Prostate gland (tissue), 2 donors: ENCODE measurements around the gene TRAF3. TPM values are rescaled to one million over a fixed set of nuclear protein-coding genes. Genes with fewer than 3 reads are reported as not detected.

Experiments used
- DNase-seq: peaks from one replicate; pipeline ENCODE4 v3.0.0-alpha.2; 2019; ENCODE audit warnings: low spot score
- H3K27ac ChIP-seq, 2 donors: fragments of 200-600 bp; sonication (generic); 2 replicates each; pipeline ENCODE4 v1.5.1; 2017 to 2019
- H3K27me3 ChIP-seq: fragments of 200-600 bp; sonication (generic); replicated peaks from 2 replicates; pipeline ENCODE4 v1.5.1; 2019; ENCODE audit not compliant: insufficient read depth
- H3K36me3 ChIP-seq, 2 donors: fragments of 200-600 bp; sonication (generic); 1 replicate in 1 of 2; 2 replicates in 1 of 2; pipeline versions ENCODE4 v1.5.1 to v1.8.1; 2017 to 2019
- H3K4me1 ChIP-seq: fragments of 200-600 bp; sonication (generic); replicated peaks from 2 replicates; pipeline ENCODE4 v1.5.1; 2019
- H3K4me3 ChIP-seq, 2 donors: fragments of 200-600 bp; sonication (generic); 2 replicates each; pipeline ENCODE4 v1.5.1; 2017 to 2019
- H3K9me3 ChIP-seq: fragments of 200-600 bp; sonication (generic); 2 replicates; pipeline ENCODE4 v1.5.1; 2017
- CTCF ChIP-seq, 4 experiments: fragments of 200-600 bp in 2 of 4; fragments of 450-650 bp in 2 of 4; sonication (generic) in 2 of 4; IDR thresholded peaks; 1 replicate in 3 of 4; 2 replicates in 1 of 4; pipeline ENCODE4 v1.5.1; 2016 to 2019; ENCODE audit warnings: antibody characterized with exemption in 4 of 4, mild to moderate bottlenecking in 2 of 4, moderate library complexity in 2 of 4
- POLR2A ChIP-seq: fragments of 450-650 bp; IDR thresholded peaks from one replicate; pipeline ENCODE4 v1.6.1; 2016; ENCODE audit warnings: antibody characterized with exemption, mild to moderate bottlenecking
- POLR2AphosphoS5 ChIP-seq: sonication (generic); formaldehyde crosslinking; IDR thresholded peaks from one replicate; pipeline ENCODE4 v1.6.1; 2017; ENCODE audit warnings: antibody characterized with exemption
- WGBS: methylation state at CpG from one replicate; pipeline ENCODE4 v1.1.5; 2018; 5-methylcytosine and 5-hydroxymethylcytosine counted together
- intact Hi-C: fragments of 100-400 bp; cut with DNase I; formaldehyde crosslinking; loops from one replicate; pipeline ENCODE4 v1.14.2; 2022
- total RNA-seq, 2 donors: library from RNA; depleted of rRNA; stranded (reverse); fragments of >200 nt; gene quantifications; one replicate each; pipeline ENCODE4 v1.1.0, GENCODE V29; 2016

The TRAF3 gene
- total RNA-seq, 2 donors from 2014 or later, result 8.3 to 22.0 TPM

- DNase-seq, result no peak
Measured at GRCh38 chr14:102878174-102878969, 101.1 kb downstream of the TRAF3 start.

GRCh38 chr14:102878970-102879460, 101.8 kb downstream of the TRAF3 start:
- Histone ChIP-seq H3K27me3 (no peaks in the 10 kb centered on the region), H3K4me1 (no peaks in the 10 kb centered on the region), H3K36me3 (no peaks in the 10 kb centered on the region), H3K4me3 (no peak overlapping the region), H3K9me3 (no peaks in the 10 kb centered on the region), H3K27ac (no peak overlapping the region)
- no peak for TF ChIP-seq CTCF (IDR thresholded peaks at IDR 0.05)
- TF ChIP-seq POLR2A, result no peak
- no peak for TF ChIP-seq POLR2AphosphoS5
- intact Hi-C loops, result no loop called here
- no peak for DNase-seq
- WGBS, result 94% methylated on average over 6 of the region's 6 CpGs

More at GRCh38 chr14:102878174-102878969, 101.1 kb downstream of the TRAF3 start:
- no peaks in the 10 kb centered on the region for H3K36me3 ChIP-seq
- intact Hi-C loops, result no loop called here
- 79% methylated on average over 6 of the region's 6 CpGs for WGBS
- TF ChIP-seq POLR2A (no peak), CTCF (IDR thresholded peaks at IDR 0.05) (no peak), POLR2AphosphoS5 (no peak)
- H3K27me3 ChIP-seq, result no peaks in the 10 kb centered on the region
- H3K4me1 ChIP-seq, result no peaks in the 10 kb centered on the region
- no peaks in the 10 kb centered on the region for H3K9me3 ChIP-seq
- H3K27ac ChIP-seq, result no peak overlapping the region
- no peak overlapping the region for H3K4me3 ChIP-seq

- no peaks in the 10 kb centered on the region for H3K36me3 ChIP-seq
- no peaks in the 10 kb centered on the region for H3K27me3 ChIP-seq
- 51% methylated on average over 5 of the region's 5 CpGs for WGBS
- H3K27ac ChIP-seq, result no peak overlapping the region
- intact Hi-C loops, result no loop called here
- H3K4me3 ChIP-seq, result no peak overlapping the region
- no peaks in the 10 kb centered on the region for H3K9me3 ChIP-seq
- no peak for DNase-seq
- no peaks in the 10 kb centered on the region for H3K4me1 ChIP-seq
- TF ChIP-seq POLR2AphosphoS5 (no peak), CTCF (IDR thresholded peaks at IDR 0.05) (no peak), POLR2A (no peak)
Measured at GRCh38 chr14:102882226-102882906, 105.1 kb downstream of the TRAF3 start.

GRCh38 chr14:102883089-102883541, 105.9 kb downstream of the TRAF3 start:
- Histone ChIP-seq H3K27me3 (no peaks in the 10 kb centered on the region), H3K4me3 (no peak overlapping the region), H3K36me3 (no peaks in the 10 kb centered on the region), H3K27ac (no peak overlapping the region), H3K9me3 (no peaks in the 10 kb centered on the region), H3K4me1 (no peaks in the 10 kb centered on the region)
- no peak for DNase-seq
- 95% methylated on average over 5 of the region's 5 CpGs for WGBS
- TF ChIP-seq POLR2A (no peak), CTCF (IDR thresholded peaks at IDR 0.05) (no peak), POLR2AphosphoS5 (no peak)
- intact Hi-C loops, result no loop called here
